Dendritic cell treated with granulocyte-macrophage colony-stimulating factor and Interleukin-4, amounts not matched to agents 40 ng/mL and 50 ng/mL, for 4 days (primary cell): Measurements from ENCODE around the gene SECISBP2.
"Not testable (repeated sequence)": the region's sequence is repeated elsewhere in the genome, so short reads cannot be mapped to it uniquely, and the experiment has no call there.

Source experiments
- H3K27ac Mint-ChIP-seq: one replicate; pipeline ENCODE4 v1.8.0; 2022; ENCODE audit warnings: mild to moderate bottlenecking, mixed read lengths
- H3K27me3 Mint-ChIP-seq: one replicate; pipeline ENCODE4 v1.8.0; 2022; ENCODE audit warnings: mild to moderate bottlenecking, mixed read lengths
- H3K36me3 Mint-ChIP-seq: one replicate; pipeline ENCODE4 v1.8.0; 2022; ENCODE audit warnings: low read depth, mixed read lengths
- H3K4me1 Mint-ChIP-seq: one replicate; pipeline ENCODE4 v1.8.0; 2022; ENCODE audit warnings: low read depth, mixed read lengths
- H3K4me3 Mint-ChIP-seq: one replicate; pipeline ENCODE4 v1.8.0; 2022; ENCODE audit warnings: mild to moderate bottlenecking, moderate library complexity, mixed read lengths
- H3K9me3 Mint-ChIP-seq: one replicate; pipeline ENCODE4 v1.8.0; 2022; ENCODE audit warnings: mixed read lengths
- intact Hi-C: fragments of 100-400 bp; cut with micrococcal nuclease; formaldehyde crosslinking; loops from one replicate; pipeline ENCODE4 v1.15.0; 2022

Gene SECISBP2, protein sequence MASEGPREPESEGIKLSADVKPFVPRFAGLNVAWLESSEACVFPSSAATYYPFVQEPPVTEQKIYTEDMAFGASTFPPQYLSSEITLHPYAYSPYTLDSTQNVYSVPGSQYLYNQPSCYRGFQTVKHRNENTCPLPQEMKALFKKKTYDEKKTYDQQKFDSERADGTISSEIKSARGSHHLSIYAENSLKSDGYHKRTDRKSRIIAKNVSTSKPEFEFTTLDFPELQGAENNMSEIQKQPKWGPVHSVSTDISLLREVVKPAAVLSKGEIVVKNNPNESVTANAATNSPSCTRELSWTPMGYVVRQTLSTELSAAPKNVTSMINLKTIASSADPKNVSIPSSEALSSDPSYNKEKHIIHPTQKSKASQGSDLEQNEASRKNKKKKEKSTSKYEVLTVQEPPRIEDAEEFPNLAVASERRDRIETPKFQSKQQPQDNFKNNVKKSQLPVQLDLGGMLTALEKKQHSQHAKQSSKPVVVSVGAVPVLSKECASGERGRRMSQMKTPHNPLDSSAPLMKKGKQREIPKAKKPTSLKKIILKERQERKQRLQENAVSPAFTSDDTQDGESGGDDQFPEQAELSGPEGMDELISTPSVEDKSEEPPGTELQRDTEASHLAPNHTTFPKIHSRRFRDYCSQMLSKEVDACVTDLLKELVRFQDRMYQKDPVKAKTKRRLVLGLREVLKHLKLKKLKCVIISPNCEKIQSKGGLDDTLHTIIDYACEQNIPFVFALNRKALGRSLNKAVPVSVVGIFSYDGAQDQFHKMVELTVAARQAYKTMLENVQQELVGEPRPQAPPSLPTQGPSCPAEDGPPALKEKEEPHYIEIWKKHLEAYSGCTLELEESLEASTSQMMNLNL

GRCh38 chr9:89318123-89319014 is at the start of gene SECISBP2:
TSS of gene SECISBP2 (plus strand) at chr9:89318500. CDS start at chr9:89318577, 77 bp downstream.
- Mint-ChIP-seq H3K4me1 (peaks cover 50% of the 10 kb centered on the region), H3K9me3 (no peaks in the 10 kb centered on the region), H3K27ac (peak within 1 kb of the TSS; percentile 98), H3K27me3 (no peaks in the 10 kb centered on the region), H3K36me3 (peaks cover 45% of the 10 kb centered on the region), H3K4me3 (peak within 1 kb of the TSS; percentile 87)
- intact Hi-C loops: no loop called here

GRCh38 chr9:89273528-89274279 is 44.6 kb upstream of the SECISBP2 start:
- Mint-ChIP-seq H3K9me3 (peaks cover 41% of the 10 kb centered on the region), H3K27me3 (peaks cover 13% of the 10 kb centered on the region), H3K36me3 (no peaks in the 10 kb centered on the region), H3K4me1 (no peaks in the 10 kb centered on the region), H3K4me3 (no peak overlapping the region), H3K27ac (no peak overlapping the region)
- intact Hi-C loops: no loop called here

GRCh38 chr9:89274838-89275237 is 43.5 kb upstream of the SECISBP2 start:
- intact Hi-C loops: no loop called here
- no peak overlapping the region for H3K27ac Mint-ChIP-seq
- H3K4me3 Mint-ChIP-seq: no peak overlapping the region
- H3K27me3 Mint-ChIP-seq: peaks cover 10% of the 10 kb centered on the region
- H3K4me1 Mint-ChIP-seq: no peaks in the 10 kb centered on the region
- no peaks in the 10 kb centered on the region for H3K36me3 Mint-ChIP-seq
- peaks cover 41% of the 10 kb centered on the region for H3K9me3 Mint-ChIP-seq

GRCh38 chr9:89276040-89276439 is 42.3 kb upstream of the SECISBP2 start:
- intact Hi-C loops, H3K27me3 Mint-ChIP-seq, H3K36me3 Mint-ChIP-seq, H3K4me1 Mint-ChIP-seq, H3K4me3 Mint-ChIP-seq, H3K27ac Mint-ChIP-seq: not testable (repeated sequence)
- peaks cover 41% of the 10 kb centered on the region for H3K9me3 Mint-ChIP-seq

GRCh38 chr9:89277043-89277442 is 41.3 kb upstream of the SECISBP2 start:
- peaks cover 4% of the 10 kb centered on the region for H3K27me3 Mint-ChIP-seq
- intact Hi-C loops: no loop called here
- H3K4me1 Mint-ChIP-seq: no peaks in the 10 kb centered on the region
- peaks cover 41% of the 10 kb centered on the region for H3K9me3 Mint-ChIP-seq
- H3K36me3 Mint-ChIP-seq: no peaks in the 10 kb centered on the region
- H3K4me3 Mint-ChIP-seq: no peak overlapping the region
- no peak overlapping the region for H3K27ac Mint-ChIP-seq

GRCh38 chr9:89277454-89277853 is 40.8 kb upstream of the SECISBP2 start:
- H3K36me3 Mint-ChIP-seq: no peaks in the 10 kb centered on the region
- no peak overlapping the region for H3K4me3 Mint-ChIP-seq
- H3K4me1 Mint-ChIP-seq: no peaks in the 10 kb centered on the region
- H3K27ac Mint-ChIP-seq: no peak overlapping the region
- intact Hi-C loops: no loop called here
- peaks cover 39% of the 10 kb centered on the region for H3K9me3 Mint-ChIP-seq
- H3K27me3 Mint-ChIP-seq: peaks cover 6% of the 10 kb centered on the region

GRCh38 chr9:89278551-89278950 is 39.7 kb upstream of the SECISBP2 start:
- Mint-ChIP-seq H3K36me3 (no peaks in the 10 kb centered on the region), H3K4me1 (no peaks in the 10 kb centered on the region), H3K27me3 (peaks cover 6% of the 10 kb centered on the region), H3K9me3 (peaks cover 28% of the 10 kb centered on the region), H3K4me3 (no peak overlapping the region), H3K27ac (no peak overlapping the region)
- intact Hi-C loops: loop anchor here (2.0 kb wide), 1 partner anchor 684 kb away; no protein-coding TSS in a partner anchor

DNA sequence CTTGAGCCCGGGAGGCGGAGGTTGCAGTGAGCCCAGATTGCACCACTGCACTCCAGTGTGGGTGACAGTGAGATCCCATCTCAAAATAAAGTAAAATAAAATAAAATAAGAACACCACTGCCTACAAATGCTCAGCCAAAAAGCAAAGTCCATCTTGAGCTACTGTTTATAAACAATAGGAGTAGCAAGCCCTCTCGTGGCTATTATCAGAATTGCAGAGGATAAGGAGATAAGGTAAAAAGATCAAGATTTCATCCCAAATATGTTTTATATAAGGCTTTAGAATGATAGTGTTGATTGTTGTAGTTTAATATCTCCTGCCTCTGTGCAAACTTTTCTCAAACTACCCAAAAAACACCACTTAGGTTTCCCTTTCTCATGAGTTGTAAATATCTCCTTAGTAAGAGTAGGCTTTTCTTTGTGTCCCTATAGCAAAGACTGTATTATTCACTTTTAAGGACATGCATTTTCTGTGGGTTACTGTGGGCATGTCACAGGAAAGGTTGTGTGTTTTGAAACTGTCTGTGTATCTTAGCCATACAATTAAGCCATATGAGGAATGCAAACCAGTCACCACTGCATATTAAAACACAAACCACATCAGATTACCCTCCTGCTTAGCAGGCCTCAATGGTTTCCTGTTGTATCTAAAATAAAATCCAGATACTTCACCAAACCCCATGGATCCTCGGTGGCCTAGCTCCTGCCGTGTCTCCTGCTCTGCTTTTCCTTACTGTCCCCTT is 39.1 kb upstream of the SECISBP2 start:
- Mint-ChIP-seq H3K9me3 (peaks cover 22% of the 10 kb centered on the region), H3K4me1 (no peaks in the 10 kb centered on the region), H3K27ac (no peak overlapping the region), H3K4me3 (no peak overlapping the region), H3K36me3 (no peaks in the 10 kb centered on the region), H3K27me3 (peaks cover 6% of the 10 kb centered on the region)
- intact Hi-C loops: loop anchor here (2.0 kb wide), 1 partner anchor 684 kb away; no protein-coding TSS in a partner anchor

DNA sequence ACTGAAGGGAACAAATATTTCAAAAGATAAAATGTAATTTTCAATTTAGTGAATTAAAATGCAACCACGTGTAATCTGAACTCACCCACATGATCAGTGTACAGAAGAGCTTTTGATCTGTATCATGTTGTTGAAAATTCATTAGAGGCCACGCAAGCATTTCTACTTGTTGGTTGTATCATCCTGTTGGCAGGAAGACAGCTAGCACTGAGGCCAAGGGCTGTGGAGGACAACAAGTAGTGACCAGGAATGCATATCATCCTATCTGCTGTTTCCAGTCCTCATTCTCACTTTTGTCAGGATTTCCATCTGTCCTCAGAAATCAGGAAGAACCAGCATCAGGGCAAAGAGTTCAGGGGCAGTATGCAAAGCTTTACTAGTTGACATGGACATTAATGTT is 37.2 kb upstream of the SECISBP2 start:
- H3K9me3 Mint-ChIP-seq: peaks cover 3% of the 10 kb centered on the region
- no peaks in the 10 kb centered on the region for H3K4me1 Mint-ChIP-seq
- intact Hi-C loops: no loop called here
- peaks cover 6% of the 10 kb centered on the region for H3K27me3 Mint-ChIP-seq
- no peak overlapping the region for H3K4me3 Mint-ChIP-seq
- H3K36me3 Mint-ChIP-seq: no peaks in the 10 kb centered on the region
- H3K27ac Mint-ChIP-seq: no peak overlapping the region

DNA sequence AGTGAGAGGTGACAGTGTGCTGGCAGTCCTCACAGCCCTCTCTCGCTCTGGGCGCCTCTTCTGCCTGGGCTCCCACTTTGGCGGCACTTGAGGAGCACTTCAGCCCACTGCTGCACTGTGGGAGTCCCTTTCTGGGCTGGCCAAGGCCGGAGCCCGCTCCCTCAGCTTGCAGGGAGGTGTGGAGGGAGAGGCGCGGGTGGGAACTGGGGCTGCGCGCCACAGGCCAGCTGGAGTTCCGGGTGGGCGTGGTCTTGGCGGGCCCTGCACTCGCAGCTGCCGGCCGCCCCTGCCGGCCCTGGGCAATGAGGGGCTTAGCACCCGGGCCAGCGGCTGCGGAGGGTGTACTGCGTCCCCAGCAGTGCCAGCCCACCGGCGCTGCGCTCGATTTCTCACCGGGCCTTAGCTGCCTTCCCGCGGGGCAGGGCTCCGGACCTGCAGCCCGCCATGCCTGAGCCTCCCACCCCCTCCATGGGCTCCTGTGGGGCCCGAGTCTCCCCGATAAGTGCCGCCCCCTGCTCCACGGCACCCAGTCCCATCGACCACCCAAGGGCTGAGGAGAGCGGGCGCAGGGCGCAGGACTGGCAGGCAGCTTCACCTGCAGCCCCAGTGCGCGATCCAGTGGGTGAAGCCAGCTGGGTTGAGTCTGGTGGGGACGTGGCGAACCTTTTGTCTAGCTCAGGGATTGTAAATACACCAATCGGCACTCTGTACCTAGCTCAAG is 35.9 kb upstream of the SECISBP2 start:
- H3K9me3 Mint-ChIP-seq, intact Hi-C loops, H3K36me3 Mint-ChIP-seq, H3K4me1 Mint-ChIP-seq, H3K27ac Mint-ChIP-seq, H3K27me3 Mint-ChIP-seq: not testable (repeated sequence)
- peak overlapping the region; percentile 51 for H3K4me3 Mint-ChIP-seq

- H3K36me3 Mint-ChIP-seq: no peaks in the 10 kb centered on the region
- no peaks in the 10 kb centered on the region for H3K9me3 Mint-ChIP-seq
- no peaks in the 10 kb centered on the region for H3K4me1 Mint-ChIP-seq
- no peak overlapping the region for H3K27ac Mint-ChIP-seq
- peaks cover 6% of the 10 kb centered on the region for H3K27me3 Mint-ChIP-seq
- no peak overlapping the region for H3K4me3 Mint-ChIP-seq
- intact Hi-C loops: no loop called here
Observed at GRCh38 chr9:89284076-89284475, 34.2 kb upstream of the SECISBP2 start.

DNA sequence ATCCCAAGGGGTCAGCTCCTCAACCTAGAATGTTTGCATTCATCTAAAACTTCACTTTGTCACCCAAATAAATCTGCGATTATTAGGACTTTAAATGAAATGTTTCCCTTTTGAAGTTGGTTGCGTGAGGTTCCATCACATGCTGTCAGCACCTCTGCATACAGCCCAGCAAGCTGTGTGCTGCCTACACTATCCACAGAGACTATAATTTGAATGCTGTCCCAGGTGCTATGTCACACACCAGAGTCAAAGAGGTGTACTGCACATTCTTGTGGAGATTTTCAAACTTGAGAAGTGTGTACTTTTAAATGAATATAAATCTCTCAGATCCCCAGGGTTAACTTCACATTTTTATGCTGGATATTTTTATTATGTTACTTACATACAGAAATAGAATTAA is 26.6 kb upstream of the SECISBP2 start:
- H3K36me3 Mint-ChIP-seq: no peaks in the 10 kb centered on the region
- H3K4me1 Mint-ChIP-seq: no peaks in the 10 kb centered on the region
- no peak overlapping the region for H3K27ac Mint-ChIP-seq
- intact Hi-C loops: no loop called here
- peaks cover 5% of the 10 kb centered on the region for H3K27me3 Mint-ChIP-seq
- H3K4me3 Mint-ChIP-seq: no peak overlapping the region
- H3K9me3 Mint-ChIP-seq: peaks cover 8% of the 10 kb centered on the region
